Activated CD8-positive, alpha-beta memory T cell treated with anti-CD3 and anti-CD28 coated beads, Interleukin-2, amount 50 U/mL, for 4 hours (primary cell): ENCODE data around the gene CD300LB.
"Not testable (repeated sequence)": the region's sequence is repeated elsewhere in the genome, so short reads cannot be mapped to it uniquely, and the experiment has no call there.

Experiments used
- DNase-seq: peaks from one replicate; pipeline ENCODE4 v3.0.0-alpha.2; 2020

The CD300LB gene

DNA sequence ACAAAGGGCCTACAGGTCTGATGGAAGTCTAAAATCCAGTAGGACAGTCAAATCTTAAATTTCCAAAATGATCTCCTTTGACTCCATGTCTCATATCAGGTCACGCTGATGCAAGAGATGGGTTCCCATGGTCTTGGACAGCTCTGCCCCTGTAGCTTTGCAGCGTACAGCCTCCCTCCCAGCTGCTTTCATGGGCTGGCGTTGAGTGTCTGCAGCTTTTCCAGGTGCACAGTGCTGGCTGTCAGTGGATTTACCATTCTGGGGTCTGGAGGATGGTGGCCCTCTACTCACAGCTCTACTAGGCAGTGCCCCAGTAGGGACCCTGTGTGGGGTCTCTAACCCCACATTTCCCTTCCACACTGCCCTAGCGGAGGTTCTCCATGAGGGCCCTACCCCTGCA lies 43.0 kb downstream of the CD300LB start:
- not testable (repeated sequence) for DNase-seq

DNA sequence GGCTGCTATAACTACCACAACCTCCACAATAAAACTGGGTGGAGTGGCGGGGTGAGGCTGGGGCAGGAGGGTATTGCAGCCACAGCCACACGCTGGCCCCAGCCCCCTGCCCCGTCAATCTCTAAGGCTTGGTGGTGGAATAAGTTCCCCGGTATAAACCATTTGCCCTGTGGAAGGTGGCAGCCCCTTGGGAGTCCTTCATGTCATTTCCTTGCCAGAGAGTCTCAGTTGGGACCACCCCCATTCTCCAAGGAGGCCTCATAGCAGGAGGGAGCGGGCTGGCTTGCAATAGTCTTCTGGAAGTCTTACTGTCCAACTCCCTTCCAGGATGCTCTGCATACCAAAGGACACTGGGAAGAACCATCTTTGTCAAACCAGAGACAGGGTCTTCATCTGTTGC lies 45.4 kb downstream of the CD300LB start:
- DNase-seq, result no peak

DNA sequence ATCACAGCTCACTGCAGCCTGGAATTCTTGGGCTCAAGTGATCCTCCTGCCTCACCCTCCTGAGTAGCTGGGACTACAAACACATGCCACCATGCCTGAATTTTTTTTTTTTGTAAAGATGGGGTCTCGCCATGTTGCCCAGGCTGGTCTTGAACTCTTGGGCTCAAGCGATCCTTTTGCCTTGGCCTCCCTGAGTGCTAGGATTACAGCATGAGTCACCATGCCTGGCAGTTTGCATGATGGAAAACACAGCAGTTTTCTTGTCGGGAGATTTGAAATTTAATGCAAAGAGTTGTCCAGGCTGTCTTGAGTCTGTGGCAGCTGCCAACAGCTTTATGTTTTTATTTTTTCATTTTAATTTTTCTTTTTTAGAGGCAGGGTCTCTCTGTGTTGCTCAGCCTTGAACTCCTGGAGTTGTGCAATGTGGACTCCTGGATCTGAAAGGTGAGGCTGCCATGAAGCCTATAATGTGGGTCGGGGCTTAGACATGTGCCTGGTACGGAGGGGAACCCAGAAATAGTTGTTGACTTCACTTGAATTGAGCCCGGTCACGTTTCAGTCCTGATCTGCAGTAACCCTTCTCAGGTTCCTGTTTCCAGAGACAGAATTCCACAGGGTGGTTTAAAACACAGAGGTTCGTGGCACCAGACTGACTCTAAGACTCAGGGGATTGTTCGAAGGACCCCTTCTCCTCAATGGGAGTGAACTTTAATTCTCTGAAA lies 46.1 kb downstream of the CD300LB start:
- DNase-seq, result no peak

DNA sequence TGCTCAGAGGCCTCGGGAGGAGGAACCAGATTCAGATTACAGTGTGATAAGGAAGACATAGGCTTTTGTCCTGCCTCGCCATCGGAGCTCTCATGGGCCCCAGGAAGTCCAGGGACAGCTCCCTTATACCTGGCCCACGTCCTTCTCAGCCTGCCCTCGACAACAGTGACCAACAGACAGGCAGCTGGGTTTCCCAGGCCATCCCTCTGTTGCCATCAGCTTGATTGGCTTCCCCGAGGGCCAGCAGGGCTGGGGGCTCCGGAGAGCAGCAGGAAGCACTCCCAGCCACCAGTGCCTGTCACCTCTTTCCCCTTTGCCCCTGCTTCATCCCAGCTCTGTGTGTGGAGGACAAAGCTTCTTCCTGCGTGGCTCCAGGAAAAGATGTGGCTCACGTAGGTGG lies 47.2 kb downstream of the CD300LB start:
- DNase-seq, result no peak

DNA sequence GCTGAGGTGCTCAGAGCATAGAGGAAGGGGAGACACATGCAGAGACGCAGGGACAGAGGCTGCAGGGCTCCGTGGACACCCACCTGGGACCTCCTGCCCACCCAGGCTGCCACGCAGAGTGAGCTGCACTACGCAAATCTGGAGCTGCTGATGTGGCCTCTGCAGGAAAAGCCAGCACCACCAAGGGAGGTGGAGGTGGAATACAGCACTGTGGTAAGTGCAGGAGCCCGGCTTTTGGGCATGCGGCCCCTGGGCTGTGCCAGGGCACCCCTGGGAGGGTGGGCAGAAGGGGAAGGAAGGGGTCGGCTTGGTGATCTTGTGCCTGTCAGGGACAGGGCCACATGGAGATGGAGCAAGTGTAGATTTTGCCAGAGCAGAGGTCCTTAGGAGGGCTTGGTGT lies 49.7 kb downstream of the CD300LB start:
- DNase-seq, result no peak

DNA sequence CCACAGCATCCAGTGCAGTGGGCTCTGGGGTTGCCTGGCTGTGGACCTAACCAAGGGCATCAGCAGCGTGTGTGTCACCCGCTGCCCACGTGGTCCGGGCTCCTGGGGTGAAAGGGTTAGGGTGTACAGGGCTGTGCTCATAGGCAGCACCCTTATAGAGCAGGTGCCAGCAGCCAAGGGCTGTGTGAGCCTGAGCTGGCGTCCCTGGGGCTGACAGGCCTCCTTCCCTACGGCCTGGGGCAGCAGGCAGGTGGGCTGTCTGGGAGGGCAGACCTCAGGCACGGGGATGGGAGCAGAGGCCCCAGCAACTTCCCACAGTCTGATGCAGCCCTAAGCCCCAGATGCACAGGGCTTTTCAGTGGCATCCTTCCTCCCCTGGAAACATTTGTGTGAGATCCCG lies 51.0 kb downstream of the CD300LB start:
- no peak for DNase-seq

DNA sequence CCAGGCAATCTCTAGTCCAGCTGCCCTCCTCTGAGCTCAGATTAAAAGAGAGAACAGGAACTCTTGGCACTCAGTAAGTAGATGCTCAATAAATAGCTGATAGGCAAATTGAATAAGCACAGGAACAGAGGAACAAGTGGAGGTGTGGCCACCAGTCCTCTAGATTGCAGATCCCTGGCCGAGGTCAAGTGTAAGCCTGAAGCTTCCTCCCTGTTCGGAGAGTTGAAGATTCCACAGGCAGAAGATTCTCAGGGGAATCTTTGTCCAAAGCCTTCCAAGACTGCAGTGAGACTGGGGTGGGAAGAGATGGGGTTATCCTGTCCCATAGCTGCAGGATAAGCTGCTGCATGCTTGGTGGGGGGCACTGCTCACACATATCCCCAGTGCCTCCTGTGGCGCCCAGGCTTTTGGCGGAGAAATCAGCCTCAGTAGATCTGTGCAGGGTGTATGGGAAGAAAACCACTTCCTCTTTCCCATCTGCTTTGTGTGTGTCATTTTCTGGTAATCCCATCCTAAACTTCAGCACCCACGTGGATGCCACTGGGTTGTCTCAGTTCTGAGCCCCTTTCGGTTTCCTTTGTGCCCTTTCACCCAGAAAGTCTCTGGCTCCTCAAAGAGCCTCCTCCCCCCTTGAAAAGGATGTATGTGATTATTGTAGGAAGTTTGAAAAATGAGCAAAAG lies 52.7 kb downstream of the CD300LB start:
- DNase-seq, result no peak

DNA sequence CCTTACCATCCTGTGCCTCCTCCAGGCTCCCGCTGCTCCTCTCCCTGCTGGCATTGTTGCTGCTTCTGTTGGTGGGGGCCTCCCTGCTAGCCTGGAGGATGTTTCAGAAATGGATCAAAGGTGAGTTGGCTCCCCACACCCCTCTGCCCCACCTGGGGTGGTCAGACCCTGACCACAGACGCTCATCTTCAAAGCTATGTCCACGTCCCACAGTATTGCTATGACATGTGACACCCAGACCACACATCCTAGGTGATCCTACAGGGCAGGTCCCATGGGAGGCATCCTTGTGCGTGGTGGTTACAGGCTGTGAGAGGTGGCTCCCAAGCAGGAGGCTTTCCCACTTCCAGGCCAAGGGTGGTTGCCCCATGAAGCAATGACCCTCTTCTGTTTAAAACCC lies 53.9 kb downstream of the CD300LB start:
- DNase-seq, result no peak

DNA sequence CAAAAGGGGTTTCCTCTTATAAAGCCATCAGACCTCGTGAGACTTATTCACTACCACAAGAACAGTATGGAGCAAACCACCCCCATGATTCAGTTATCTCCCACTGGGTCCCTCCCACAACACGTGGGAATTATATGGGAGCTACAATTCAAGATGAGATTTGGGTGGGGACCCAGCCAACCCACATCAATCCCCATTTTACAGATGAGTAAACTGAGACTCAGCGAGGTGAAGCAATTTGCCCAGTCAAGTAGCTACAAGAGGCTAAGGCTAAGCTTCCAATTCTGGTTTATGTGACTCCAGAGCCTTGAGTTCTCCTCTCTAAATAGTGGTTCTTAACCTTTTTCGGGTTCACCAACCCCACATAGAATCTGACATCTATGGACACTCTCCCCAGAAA lies 56.1 kb downstream of the CD300LB start:
- DNase-seq, result no peak

DNA sequence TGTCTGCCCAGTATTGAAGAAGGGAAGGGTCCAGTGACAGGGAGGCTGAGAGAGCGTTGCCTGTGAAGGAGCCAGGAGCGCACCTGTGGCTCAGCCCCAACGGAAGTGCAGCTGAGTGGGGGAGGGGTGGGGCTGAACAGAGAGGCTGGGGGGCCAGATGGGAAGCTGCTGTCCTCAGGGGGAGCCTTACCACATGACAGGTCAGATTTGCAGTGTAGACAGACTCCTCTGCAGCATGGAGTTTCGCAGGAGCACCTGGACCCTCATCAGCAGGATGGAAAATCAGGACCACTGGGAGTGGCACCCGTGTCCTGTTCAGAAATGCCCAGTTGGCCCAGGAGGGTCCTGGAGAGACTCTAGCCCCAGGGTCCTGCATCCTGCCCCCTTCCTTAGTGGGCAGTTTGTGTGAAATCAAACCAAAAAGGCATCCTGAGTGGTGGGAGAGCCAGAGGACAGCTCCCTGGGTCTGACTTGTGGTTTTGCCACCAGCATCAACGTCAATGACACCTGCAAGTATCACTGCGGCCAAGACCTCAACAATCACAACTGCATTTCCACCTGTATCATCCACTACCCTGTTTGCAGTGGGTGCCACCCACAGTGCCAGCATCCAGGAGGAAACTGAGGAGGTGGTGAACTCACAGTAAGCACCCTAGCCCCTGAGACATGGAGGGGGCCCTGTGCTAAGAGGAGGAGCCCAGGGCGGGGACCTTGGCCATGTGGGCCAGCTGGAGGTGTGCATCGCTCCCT lies 57.1 kb downstream of the CD300LB start:
- DNase-seq, result no peak

DNA sequence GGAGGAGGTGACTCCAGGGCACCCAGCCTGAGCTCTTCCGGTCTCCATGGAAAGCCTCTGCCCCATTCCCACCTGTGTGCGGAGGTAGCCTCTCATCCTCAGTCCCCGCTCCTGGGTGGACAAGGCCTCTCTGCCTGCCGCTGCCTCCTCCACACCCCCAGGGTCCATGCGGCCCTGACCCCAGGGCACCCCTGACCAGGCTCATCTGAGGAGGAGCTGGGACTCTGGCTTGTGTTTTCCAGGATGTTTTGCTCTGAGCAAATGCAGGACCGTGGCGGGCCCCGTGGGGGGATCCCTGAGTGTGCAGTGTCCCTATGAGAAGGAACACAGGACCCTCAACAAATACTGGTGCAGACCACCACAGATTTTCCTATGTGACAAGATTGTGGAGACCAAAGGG lies 58.0 kb downstream of the CD300LB start:
- DNase-seq, result no peak

DNA sequence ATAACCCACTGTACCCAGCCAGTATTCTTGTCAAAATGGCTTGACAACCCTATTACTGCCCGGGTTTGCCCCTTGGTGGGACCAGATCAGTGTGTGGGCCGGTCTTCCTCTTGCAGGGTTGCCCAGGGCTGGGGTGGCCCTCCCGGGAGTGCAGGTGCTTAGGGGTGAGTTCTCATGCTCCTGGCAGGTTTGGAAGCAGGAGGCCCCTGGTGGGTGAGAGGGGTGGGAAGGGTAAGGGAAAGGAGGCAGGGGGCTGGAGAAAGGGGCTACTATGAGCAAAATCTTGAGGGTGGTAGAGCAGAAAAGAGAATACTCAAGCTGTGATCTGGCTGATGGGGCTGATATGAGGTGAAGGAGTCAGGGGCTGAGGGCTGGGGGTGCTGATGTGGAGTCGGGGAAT lies 58.4 kb downstream of the CD300LB start:
- no peak for DNase-seq

DNA sequence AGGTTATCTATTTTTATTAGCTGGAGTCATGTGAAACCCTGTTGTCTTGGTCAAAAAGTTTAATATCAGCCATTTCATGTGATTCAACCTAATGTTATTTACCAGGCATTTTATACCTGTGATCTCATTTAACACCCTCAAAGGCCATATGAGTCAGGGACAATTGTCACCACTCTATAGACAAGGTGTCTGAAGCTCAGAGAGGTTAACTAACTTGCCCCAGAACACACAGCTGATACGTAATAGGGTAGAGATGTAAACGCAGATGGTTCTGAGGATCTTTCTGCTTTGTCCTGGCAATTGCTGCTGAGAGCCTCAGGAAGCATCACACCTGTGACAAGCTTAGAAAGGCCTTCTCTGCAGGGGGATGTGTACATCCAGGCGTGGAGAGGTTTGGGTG lies 59.9 kb downstream of the CD300LB start:
- DNase-seq, result no peak
